HG03103 (cell line): ENCODE results near the gene CDKL1.
A peak's percentile ranks its signal among the peaks of the same experiment; 100 is the strongest.
"Not testable (repeated sequence)": the region's sequence is repeated elsewhere in the genome, so short reads cannot be mapped to it uniquely, and the experiment has no call there.

Experiments
- ATAC-seq: cut with Tn5 transposase; IDR thresholded peaks from one replicate; pipeline ENCODE4 v1.9.1; 2021; ENCODE audit warnings: low read depth; ENCODE audit not compliant: unreplicated experiment

CDKL1 gene

DNA sequence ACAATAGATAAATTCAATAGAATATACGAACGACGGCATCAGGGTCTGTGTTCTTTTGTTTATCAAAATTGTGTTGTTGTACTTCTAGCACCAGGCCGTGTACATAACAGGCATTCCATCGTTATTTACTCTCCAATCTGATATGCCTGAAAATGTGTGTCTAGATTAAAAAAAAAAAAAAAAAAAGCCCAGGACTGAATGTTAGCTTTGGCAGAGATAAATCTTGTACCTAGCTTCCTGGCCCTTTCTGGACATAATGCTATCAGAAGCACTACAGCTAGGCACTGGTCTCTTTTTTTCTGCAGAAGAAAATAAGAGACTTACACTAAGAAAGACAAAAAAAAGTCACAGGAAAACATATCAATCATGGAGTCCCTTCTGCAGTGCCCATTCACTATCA lies 37.0 kb downstream of the CDKL1 start:
- ATAC-seq = no peak

DNA sequence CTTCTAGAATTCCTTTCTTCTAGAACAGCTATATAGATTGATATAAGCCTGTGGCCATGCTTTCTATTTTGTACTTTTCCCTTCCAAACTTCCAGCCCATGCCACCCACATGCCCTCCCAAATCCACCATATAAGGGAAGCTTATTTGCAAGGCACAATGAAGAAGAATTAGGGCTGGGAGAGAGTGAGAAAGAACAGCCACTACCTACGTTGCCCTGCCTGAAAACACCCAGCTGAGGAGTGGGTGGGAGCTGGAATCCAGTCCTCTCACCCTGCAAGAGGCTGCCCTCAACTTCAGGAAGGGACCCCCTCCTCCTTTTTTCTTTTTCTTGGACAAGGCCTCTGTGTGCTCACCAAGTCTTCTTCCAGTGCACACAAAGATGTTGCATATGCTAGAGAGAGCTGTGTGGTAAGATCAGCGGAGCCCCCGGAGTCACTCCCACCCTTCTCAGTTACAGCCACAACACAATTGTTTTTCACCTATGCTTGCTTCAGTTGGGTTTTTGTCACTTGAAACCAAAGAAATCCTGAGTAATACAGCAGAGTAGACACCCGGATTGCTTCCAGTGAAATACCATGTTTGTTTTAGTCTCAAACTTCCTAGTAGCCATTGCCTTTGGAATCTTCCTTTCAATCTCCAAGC lies 38.8 kb downstream of the CDKL1 start:
- no peak for ATAC-seq

DNA sequence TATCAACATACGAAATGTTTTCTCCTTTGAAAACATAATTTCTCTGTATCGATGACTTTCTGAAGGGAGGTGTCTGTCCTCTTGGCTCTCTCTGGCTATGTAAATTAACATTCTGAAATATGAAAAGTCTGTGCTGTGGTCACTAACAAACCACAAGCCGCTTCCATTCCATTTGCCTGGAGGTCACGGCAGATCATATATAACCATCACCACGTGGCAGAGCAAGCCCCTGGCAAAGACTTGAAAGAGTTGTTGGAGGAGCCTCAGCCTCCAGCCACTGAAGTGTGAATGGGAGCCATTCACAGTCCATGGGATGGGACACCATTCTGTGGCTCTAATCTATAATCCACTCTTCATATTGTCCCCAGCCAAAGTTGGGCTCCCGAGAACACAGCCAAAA lies 39.6 kb downstream of the CDKL1 start:
- no peak for ATAC-seq

DNA sequence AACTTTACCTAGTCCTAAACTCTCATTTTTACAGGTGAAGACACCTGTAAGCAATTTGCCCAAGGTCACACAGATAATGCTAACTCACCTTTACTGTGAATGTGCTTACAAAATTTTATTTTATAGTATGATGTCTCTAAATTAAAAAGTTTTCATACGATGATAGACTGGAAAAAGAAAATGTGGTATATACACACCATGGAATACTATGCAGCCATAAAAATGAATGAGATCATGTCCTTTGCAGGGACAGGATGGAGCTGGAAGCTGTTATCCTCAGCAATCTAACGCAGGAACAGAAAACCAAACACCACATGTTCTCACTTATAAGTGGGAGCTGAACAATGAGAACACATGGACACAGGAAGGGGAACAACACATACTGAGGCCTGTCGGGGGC lies 40.4 kb downstream of the CDKL1 start:
- ATAC-seq = not testable (repeated sequence)

DNA sequence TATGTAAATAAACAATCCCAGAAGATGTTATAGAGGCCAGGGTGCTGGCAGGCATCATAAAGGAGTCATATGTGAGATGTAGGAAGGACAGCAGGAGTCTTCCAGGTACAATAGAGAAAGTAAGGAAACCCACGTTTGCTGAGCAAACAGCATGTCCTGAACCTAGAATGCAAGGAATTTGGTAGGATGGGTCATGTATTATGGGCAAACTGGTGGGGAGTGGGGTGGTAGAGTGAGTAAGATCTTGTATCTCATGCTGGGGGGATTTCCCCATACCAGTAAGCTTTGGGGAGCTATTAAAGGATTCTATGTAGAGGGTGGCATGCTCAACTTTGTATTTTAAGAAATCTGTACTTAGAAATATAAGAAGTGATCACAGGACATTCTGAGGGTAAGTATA lies 41.0 kb downstream of the CDKL1 start:
- ATAC-seq = no peak

DNA sequence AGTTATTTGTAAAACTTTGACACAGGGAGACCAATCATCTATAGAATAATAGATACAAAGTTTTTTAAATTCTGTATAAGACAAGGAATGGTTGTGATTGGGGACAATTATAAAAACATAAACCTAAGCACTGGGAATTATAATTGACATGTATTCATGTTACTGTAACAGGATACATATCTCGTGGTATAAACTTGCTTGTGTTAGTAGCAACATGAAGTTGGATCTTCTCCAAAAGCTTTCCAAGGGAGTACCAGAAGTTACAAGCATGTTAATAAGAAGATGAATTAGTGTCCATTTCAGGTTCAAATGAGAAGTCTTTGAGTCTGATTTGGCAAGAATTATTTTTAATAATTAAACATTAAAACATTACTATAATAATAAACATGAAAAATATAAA lies 42.2 kb downstream of the CDKL1 start:
- no peak for ATAC-seq

DNA sequence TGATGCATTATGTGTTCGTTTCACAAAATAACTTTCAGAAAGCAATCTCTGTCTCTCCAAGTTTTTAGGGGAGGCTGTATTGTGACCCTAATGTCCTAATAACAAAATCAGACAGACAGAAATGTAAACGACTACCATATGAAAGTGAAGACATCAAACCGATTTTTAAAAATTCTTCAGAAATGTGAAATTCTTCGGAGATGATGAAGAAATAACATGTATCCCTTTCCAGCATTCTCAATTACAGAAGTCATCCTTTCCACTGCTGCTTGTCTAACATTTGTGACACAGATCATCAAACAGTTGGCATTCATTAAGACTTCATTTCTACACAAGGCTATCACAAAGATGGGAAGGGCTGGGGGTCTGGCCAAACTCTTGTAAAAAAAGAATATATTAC lies 43.6 kb downstream of the CDKL1 start:
- no peak for ATAC-seq

DNA sequence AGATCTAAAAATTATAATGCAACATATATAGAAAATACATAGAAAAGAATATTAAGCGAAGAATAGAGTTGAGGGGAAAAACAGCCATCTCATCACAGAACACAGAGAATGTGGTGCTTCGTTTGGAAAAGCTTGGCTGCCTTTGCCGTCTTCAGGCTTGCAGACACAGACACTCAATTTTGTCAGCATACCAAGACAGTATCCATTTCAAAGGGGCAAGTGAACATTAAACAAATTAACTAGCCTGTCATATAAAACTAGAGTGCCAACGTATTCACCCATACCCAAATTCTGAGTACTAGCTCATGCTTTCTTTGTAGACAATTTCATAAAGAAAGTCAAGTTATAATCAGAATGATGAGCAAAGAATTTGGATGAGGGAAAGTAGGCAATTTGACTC lies 44.1 kb downstream of the CDKL1 start:
- no peak for ATAC-seq

DNA sequence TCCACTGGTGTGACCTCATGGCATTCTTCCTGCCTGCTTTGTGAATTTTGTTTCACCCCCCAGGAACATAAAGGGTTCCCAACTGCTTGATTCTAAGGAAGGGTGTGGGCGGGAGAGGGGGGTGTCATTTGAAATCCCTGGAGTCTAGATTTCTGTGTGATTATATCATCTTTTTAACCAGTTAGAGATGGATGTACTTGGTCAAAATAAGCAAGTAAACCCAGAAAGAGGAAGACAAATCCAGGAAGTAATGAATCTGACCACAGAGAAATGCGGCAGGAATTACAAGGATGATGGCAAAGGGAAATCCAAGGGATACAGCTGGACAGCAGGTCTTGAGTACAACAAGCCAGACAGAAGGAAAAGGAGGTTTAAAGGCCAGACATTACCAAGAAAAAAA lies 45.7 kb downstream of the CDKL1 start:
- no peak for ATAC-seq

DNA sequence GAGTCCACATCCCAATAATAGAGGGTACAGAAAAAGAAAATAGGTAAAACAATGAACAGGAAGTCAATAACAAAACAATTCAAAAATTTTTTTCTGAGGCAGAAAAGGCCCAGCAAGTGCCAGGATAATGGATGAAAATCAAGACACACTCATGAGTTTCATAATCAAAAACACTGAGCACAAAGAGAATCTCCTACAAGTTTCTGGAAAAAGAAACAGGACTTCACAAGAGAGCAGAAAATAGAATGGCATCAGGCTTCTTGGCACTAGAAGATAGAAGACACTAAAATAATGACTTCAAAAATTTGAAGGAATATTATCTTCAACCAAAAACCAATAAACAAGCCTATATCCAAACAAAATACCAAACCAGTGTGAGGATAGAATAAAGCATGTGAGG lies 47.7 kb downstream of the CDKL1 start:
- no peak for ATAC-seq

DNA sequence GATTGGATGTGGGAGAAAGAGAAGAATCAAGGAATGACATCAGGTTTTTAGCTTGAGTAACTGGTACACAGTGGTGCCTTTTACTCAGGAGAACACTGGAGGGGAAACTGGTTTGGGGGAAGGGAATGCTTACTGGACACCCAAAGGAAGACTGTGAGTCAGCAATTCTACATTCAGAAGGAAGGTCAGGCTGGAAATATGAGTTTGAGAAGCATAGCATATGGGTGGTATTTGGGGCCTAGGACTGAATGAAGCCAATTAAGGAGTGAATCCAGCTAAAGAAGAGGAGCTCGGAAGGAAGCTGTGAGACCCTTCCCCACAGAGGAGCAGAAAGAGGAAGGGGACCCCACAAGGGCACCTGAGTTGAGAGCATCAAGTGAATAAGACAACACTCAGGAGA lies 49.2 kb downstream of the CDKL1 start:
- no peak for ATAC-seq

DNA sequence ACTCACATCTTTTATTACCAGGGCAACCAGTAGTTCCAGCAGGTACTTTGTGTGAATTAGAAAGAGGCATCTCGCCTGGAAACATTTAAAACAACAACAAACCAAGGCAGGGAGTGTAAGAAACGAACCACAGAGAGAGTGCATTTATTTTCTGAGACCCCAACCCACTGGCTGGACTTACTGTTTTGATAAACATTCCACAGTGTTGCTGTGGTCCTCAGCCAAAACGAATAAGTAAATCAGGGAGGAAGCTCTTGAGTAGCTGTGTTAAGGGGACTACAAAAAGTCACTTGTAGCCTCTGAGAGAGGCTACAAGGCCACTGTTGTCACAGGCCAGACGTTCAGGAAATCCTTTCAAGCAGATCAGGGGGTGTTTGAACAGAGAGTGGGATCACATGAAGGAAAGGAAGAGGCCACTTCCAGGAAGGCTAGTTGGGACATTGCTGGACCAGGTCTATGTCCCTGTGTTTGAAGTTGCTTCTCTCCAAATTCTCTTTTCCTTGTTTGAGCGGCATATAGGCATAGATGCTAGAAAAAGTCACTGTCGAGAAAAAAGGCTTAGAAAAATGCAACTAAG lies 50.7 kb downstream of the CDKL1 start:
- no peak for ATAC-seq

DNA sequence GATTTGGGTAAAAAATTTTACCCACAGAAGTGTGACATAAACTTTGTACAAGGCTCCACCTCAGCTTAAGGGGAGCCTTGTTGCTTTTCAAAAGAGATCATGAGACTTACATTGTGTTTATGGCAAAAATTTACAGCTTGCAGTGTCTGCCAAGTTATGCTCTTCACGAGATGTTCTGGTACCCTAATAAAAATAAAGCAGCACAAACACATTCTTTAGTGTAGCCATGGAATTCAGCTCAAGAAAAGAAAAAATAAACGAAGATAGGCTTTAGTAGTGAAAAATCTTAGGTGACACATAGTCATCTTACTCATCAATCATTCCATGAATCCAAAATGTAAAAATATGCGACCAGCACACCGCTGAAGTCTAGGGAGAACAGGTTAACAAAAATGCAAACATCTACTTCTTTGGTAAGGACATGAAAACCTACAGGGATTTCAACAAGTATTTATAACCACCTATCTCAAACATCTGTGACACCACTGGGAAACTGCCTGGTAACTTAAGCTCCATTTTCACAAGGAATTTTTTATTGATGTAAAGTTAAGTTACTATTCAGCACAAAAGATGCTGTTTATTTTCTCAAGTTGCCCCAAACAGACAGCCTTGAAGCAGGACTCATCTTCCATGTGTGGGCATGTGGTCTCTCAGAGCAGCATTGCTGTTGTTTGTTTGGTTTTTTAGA lies 51.7 kb downstream of the CDKL1 start:
- ATAC-seq = no peak

DNA sequence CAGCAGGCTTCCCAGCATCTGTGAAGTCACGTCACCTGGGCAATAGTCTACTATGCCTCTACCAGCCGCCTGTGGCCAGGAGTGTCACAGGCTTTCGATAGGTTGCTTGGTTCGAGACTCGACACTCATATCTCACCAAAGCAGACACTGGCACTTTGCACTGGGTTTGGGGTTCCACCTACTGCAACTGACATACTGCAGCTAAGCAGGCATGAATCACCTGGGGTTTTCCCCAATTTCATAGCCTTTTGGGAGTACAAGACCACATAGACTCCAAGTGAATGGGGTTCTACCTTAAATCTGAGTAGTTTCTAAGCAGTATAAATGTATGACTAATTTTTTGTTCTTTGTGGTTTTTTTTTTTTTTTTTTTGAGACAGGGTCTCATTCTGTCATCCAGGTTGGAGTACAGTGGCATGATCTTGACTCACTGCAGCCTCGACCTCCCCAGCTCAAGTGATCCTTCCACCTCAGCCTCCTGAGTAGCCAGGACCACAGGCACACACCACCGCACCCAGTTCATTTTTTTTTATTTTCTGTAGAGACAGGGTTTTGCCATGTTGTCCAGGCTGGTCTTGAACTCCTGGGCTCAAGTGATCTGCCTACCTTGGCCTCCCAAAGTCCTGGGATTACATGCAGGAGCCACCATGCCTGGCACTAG lies 52.4 kb downstream of the CDKL1 start:
- ATAC-seq = peak; percentile 52

DNA sequence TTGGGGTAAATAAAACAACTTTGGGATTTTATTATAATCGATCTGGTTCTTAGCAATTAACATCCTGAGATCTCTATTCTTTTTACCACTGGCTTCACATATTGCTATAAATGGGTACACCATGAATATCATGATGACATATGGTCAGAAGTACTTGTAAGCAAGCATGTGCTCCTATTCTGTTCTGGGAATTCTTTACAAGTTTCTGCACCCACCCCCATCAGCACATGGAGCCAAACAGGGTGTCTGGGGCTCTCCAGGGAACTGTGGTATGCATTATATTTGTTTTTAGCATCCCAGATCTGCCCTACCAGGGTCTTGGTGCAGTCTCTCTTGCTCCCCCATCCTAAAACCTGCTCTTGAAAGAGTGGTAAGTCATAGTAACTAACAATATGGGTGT lies 53.2 kb downstream of the CDKL1 start:
- no peak for ATAC-seq

DNA sequence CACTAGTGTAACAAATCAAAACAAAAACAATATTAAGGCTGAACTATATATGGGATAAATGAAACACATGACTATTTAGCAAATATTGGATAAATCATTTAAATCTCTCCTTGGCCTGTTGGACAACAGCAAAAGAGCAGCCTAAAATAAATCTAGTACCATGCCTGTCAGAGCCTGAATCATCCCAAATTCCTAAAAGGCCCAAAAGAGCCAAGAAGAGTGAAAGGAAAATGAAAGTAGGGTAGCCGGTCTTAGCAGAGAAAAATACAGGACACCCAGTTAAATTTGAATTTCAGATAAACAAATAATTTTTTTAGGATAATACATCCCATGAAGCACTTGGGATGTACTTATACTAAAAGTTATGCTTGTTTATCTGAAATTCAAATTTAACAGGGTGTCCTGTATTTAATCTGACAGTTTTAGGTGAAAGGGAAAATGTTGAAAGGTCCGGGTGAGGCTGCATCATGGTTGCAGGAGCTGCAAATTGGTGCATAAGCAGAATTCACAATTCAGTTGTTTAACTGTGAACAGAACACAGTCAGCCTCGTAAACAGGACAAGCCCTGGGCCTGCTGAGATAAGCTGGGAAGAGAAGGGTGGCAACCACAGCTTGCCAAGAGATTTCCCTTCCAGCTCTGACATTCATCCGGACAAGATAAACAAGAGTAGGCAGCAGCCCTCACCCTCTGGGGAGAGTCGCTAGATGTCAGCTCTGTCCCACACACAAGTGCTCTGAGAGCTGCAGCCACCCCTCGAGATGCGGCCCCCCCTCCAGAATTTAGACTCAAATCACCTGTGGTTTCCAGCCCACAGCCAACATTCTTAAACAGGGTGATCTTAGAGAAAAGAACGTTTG lies 54.2 kb downstream of the CDKL1 start:
- ATAC-seq = peak; percentile 59

DNA sequence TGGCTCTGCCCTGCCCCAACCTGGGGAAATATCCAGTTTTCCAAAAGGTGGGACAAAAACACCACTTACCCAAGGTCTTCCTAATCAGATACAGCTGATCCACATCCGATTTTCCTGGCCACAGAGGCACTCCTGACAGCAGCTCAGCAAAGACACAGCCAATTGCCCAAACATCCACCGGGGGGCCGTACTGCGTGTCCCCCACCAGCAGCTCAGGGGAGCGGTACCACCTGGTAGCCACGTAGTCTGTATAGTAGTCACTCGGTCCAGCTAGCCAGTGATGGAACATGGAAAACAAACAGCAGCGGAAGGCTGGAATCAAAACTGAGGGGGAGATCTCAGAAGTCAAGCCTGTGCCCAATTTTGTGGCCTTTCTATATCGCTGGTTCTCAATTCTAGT lies 55.7 kb downstream of the CDKL1 start:
- ATAC-seq = no peak

DNA sequence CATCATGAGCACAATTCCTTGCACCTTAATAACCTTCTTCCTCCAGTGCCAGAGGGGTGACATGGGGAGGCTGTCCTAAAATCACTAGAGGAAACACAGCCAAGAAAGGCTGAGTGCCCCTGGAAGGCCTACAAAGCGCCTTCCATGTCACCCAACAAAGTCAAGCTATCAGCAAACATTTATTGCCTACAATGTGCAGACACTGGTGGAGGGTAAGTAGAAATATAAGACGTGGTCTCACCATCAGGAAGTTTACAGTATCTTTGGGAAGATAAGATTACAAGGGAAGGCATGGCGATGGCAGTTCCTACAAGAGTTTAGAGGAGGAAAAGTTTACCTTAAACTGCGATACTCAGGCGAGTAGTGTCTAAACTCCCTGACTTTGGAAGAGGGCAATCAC lies 56.6 kb downstream of the CDKL1 start:
- ATAC-seq = no peak

DNA sequence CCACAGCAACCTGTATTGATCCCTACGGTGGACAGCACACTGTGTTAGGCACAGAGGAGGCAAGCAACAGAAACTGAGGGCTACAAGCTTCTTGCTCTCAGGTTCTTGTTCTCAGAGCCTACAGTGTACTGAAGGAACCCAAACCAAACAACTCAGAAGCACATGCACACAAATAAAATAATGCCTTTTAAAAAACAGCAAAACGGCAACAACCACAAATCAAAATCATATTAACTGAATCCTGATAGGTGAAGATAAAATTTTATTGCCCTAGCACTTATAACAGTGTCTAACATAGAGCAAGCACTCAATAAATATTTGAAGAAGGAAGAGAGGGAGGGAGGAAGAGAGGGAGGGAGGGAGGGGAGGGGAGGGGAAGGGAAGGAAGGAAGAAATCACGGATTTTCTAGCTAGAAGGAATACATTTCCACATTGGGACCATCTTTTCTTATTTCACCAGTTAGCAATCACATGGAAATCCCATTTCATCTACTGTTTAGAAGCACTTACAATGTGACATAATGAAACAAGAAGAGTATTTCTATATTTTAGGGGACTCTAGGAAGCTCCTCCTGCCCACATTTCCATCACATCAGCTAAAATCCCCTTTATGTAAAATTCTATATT lies 57.4 kb downstream of the CDKL1 start:
- ATAC-seq = no peak

DNA sequence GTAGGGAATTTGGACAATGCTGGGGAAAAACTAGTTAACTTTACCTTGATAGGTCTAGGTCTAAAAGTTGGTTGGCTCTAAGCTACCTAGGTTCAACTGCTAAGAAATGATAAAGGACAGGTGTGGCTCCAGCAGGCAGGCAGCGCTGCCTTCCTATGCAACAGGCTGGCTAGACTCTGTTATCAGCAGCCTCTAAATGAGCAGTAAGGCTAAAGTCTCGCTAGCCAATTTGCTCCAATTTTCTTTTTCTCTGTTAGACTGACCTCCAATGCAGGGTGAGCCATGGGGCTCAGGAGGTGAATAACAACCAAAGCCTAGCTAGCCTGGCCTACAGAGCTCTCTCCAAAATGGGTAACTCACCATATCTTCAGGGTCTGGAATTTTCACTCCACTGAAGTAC lies 58.1 kb downstream of the CDKL1 start:
- no peak for ATAC-seq
